ENCODE results near the gene CRB2.

Gene CRB2

GRCh38 chr9:123421801-123422455 lies 65.9 kb downstream of the CRB2 start:
- no peak for DNase-seq (ENCODE audit: low spot score)

- no peak for DNase-seq (ENCODE audit: low spot score)
Observed at GRCh38 chr9:123422635-123423310, 66.8 kb downstream of the CRB2 start.

- DNase-seq (ENCODE audit: low spot score) = no peak
Observed at GRCh38 chr9:123423311-123423640, 67.3 kb downstream of the CRB2 start.

- DNase-seq (ENCODE audit: low spot score) = no peak
Observed at GRCh38 chr9:123424131-123424530, 68.1 kb downstream of the CRB2 start.

- no peak for DNase-seq (ENCODE audit: low spot score)
Observed at GRCh38 chr9:123424552-123425225, 68.7 kb downstream of the CRB2 start.

GRCh38 chr9:123425261-123425821 lies 69.3 kb downstream of the CRB2 start:
- DNase-seq (ENCODE audit: low spot score) = no peak

- DNase-seq (ENCODE audit: low spot score) = no peak
Observed at GRCh38 chr9:123425836-123426365, 69.9 kb downstream of the CRB2 start.

GRCh38 chr9:123426406-123426805 lies 70.4 kb downstream of the CRB2 start:
- no peak for DNase-seq (ENCODE audit: low spot score)
